Loucy (cell line): ENCODE measurements around the gene SLC46A3.

Experiments used
- H2AFZ ChIP-seq: fragments of 200-600 bp; sonication (generic); 2 replicates; pipeline ENCODE4 v1.6.0; 2016; ENCODE audit warnings: antibody characterized with exemption, mild to moderate bottlenecking, low read length, moderate library complexity
- H3F3A ChIP-seq: fragments of 200-600 bp; 2 replicates; pipeline ENCODE4 v1.6.0; 2016; ENCODE audit warnings: antibody characterized with exemption, low read depth, mild to moderate bottlenecking
- H3K27me3 ChIP-seq: fragments of 200-600 bp; sonication (generic); 2 replicates; pipeline ENCODE4 v1.6.1; 2014; ENCODE audit warnings: low read length, mild to moderate bottlenecking; ENCODE audit not compliant: insufficient read depth, poor library complexity, severe bottlenecking
- H3K36me3 ChIP-seq: fragments of 200-600 bp; sonication (generic); 2 replicates; pipeline ENCODE4 v1.6.1; 2016; ENCODE audit warnings: low read length; ENCODE audit not compliant: insufficient read depth
- H3K4me1 ChIP-seq: fragments of 200-600 bp; sonication (generic); 2 replicates; pipeline ENCODE4 v1.5.1; 2014; ENCODE audit warnings: low read length, mild to moderate bottlenecking; ENCODE audit not compliant: insufficient read depth, poor library complexity, severe bottlenecking
- H3K4me2 ChIP-seq: fragments of 200-600 bp; sonication (generic); 2 replicates; pipeline ENCODE4 v1.6.0; 2014; ENCODE audit warnings: antibody characterized with exemption, low read length, low read depth, mild to moderate bottlenecking; ENCODE audit not compliant: poor library complexity, severe bottlenecking
- H3K4me3 ChIP-seq: fragments of 200-600 bp; sonication (generic); 2 replicates; pipeline ENCODE4 v1.5.1; 2014; ENCODE audit warnings: low read length, mild to moderate bottlenecking, mixed read lengths; ENCODE audit not compliant: poor library complexity, severe bottlenecking
- H3K79me2 ChIP-seq: fragments of 200-600 bp; sonication (generic); 2 replicates; pipeline ENCODE4 v1.6.1; 2014; ENCODE audit warnings: low read length; ENCODE audit not compliant: insufficient read depth
- H3K9ac ChIP-seq: fragments of 200-600 bp; sonication (generic); 2 replicates; pipeline ENCODE4 v1.6.0; 2014; ENCODE audit warnings: mild to moderate bottlenecking, low read depth, low read length, moderate library complexity; ENCODE audit not compliant: poor library complexity, severe bottlenecking
- H3K9me2 ChIP-seq: fragments of 200-600 bp; sonication (generic); replicated peaks from 2 replicates; pipeline ENCODE4 v1.6.1; 2016; ENCODE audit warnings: low read depth, low read length, mixed read lengths
- H3K9me3 ChIP-seq: fragments of 200-600 bp; sonication (generic); 2 replicates; pipeline ENCODE4 v1.6.1; 2014; ENCODE audit warnings: mild to moderate bottlenecking, antibody characterized with exemption, low read length, low read depth; ENCODE audit not compliant: insufficient read depth
- H4K20me1 ChIP-seq: fragments of 200-600 bp; sonication (generic); 2 replicates; pipeline ENCODE4 v1.6.0; 2014; ENCODE audit warnings: antibody characterized with exemption, low read length, mild to moderate bottlenecking; ENCODE audit not compliant: insufficient read depth, poor library complexity, severe bottlenecking
- CTCF ChIP-seq: fragments of 200-600 bp; sonication (generic); conservative IDR thresholded peaks from 2 replicates; pipeline ENCODE4 v1.5.1; 2014; ENCODE audit warnings: mild to moderate bottlenecking, antibody characterized with exemption, low read length
- EZH2phosphoT487 ChIP-seq: fragments of 200-600 bp; IDR thresholded peaks from 2 replicates; pipeline ENCODE4 v1.6.1; 2018; ENCODE audit warnings: antibody characterized with exemption, mild to moderate bottlenecking, moderate library complexity, borderline replicate concordance

The SLC46A3 gene

GRCh38 chr13:28679628-28680027, 39.1 kb downstream of the SLC46A3 start:
- Histone ChIP-seq H3K9ac (no peak overlapping the region), H3K79me2 (no peaks in the 10 kb centered on the region), H2AFZ (no peak overlapping the region), H3K4me2 (no peak overlapping the region), H3K9me2 (no peaks in the 10 kb centered on the region), H3K36me3 (peaks cover 46% of the 10 kb centered on the region), H3K9me3 (no peaks in the 10 kb centered on the region), H3F3A (no peaks in the 10 kb centered on the region), H3K27me3 (no peaks in the 10 kb centered on the region), H3K4me1 (no peaks in the 10 kb centered on the region), H4K20me1 (no peaks in the 10 kb centered on the region), H3K4me3 (no peak overlapping the region)
- TF ChIP-seq CTCF = peak; percentile 68
- no peak for TF ChIP-seq EZH2phosphoT487

GRCh38 chr13:28678809-28679208, 40.0 kb downstream of the SLC46A3 start:
- Histone ChIP-seq H3F3A (no peaks in the 10 kb centered on the region), H3K9me2 (no peaks in the 10 kb centered on the region), H3K9me3 (no peaks in the 10 kb centered on the region), H4K20me1 (no peaks in the 10 kb centered on the region), H3K4me1 (no peaks in the 10 kb centered on the region), H3K79me2 (no peaks in the 10 kb centered on the region), H3K27me3 (no peaks in the 10 kb centered on the region), H3K9ac (no peak overlapping the region), H3K4me3 (no peak overlapping the region), H3K36me3 (peaks cover 54% of the 10 kb centered on the region), H3K4me2 (no peak overlapping the region), H2AFZ (no peak overlapping the region)
- TF ChIP-seq CTCF (peak; percentile 31), EZH2phosphoT487 (no peak)

- H3F3A ChIP-seq = no peaks in the 10 kb centered on the region
- peaks cover 91% of the 10 kb centered on the region for H3K36me3 ChIP-seq
- H3K9me2 ChIP-seq = no peaks in the 10 kb centered on the region
- no peak overlapping the region for H3K4me3 ChIP-seq
- no peak overlapping the region for H3K4me2 ChIP-seq
- peaks cover 15% of the 10 kb centered on the region; the same call in 1 of the 2 replicates for H3K79me2 ChIP-seq
- no peaks in the 10 kb centered on the region for H3K9me3 ChIP-seq
- TF ChIP-seq EZH2phosphoT487 = no peak
- no peak for TF ChIP-seq CTCF
- peaks cover 8% of the 10 kb centered on the region for H4K20me1 ChIP-seq
- H3K9ac ChIP-seq = no peak overlapping the region
- no peaks in the 10 kb centered on the region for H3K4me1 ChIP-seq
- H3K27me3 ChIP-seq = no peaks in the 10 kb centered on the region
- H2AFZ ChIP-seq = no peak overlapping the region
These were observed 47.5 kb downstream of the SLC46A3 start for GRCh38 chr13:28671126-28671792.
